ENCODE results near the gene MLLT3. TPM values are rescaled to one million over a fixed set of nuclear protein-coding genes. Genes with fewer than 3 reads are reported as not detected.

Gene MLLT3
- total and polyA plus RNA-seq, 9 donors, result 8.7 to 15.4 (median 13.8) TPM

GRCh38 chr9:20351715-20352114 is 270.6 kb downstream of the MLLT3 start:
- no peak overlapping the region for H3K27ac ChIP-seq
- H3K4me3 ChIP-seq, result no peak overlapping the region
- DNase-seq, result no peak
- 84 to 95% (median 92%) methylated on average over 5 of the region's 5 CpGs for WGBS, 3 donors
- no peaks in the 10 kb centered on the region for H3K4me1 ChIP-seq (ENCODE audit: insufficient read depth)
- no peaks in the 10 kb centered on the region for H3K9me3 ChIP-seq
- TF ChIP-seq POLR2A (IDR thresholded peaks at IDR 0.05), result no peak
- TF ChIP-seq CTCF (IDR thresholded peaks at IDR 0.05), result no peak
- no peak for TF ChIP-seq EP300 (IDR thresholded peaks at IDR 0.05)
- intact Hi-C loops (cut with DNase I), result loop anchor here in 2 of 4 donors (5.0 to 10.0 kb wide), 2 partner anchors 273 to 591 kb away; partner anchors contain the start of gene MLLT3 (in 2 of the 2)
- no peaks in the 10 kb centered on the region for H3K36me3 ChIP-seq
- H3K27me3 ChIP-seq, result no peaks in the 10 kb centered on the region

GRCh38 chr9:20349568-20349967 is 272.7 kb downstream of the MLLT3 start:
- no peaks in the 10 kb centered on the region for H3K27me3 ChIP-seq
- H3K36me3 ChIP-seq, result no peaks in the 10 kb centered on the region
- intact Hi-C loops (cut with DNase I), result no loop called here
- no peak overlapping the region for H3K4me3 ChIP-seq
- TF ChIP-seq CTCF (IDR thresholded peaks at IDR 0.05), result no peak
- no peak for TF ChIP-seq EP300 (IDR thresholded peaks at IDR 0.05)
- no peak for TF ChIP-seq POLR2A (IDR thresholded peaks at IDR 0.05)
- DNase-seq, result no peak
- 88 to 91% (median 90%) methylated on average over 6 of the region's 6 CpGs for WGBS, 3 donors
- H3K27ac ChIP-seq, result no peak overlapping the region
- no peaks in the 10 kb centered on the region for H3K4me1 ChIP-seq (ENCODE audit: insufficient read depth)
- H3K9me3 ChIP-seq, result no peaks in the 10 kb centered on the region

GRCh38 chr9:20343325-20343724 is 279.0 kb downstream of the MLLT3 start:
- Histone ChIP-seq H3K4me3 (no peak overlapping the region), H3K4me1 (ENCODE audit: insufficient read depth) (no peaks in the 10 kb centered on the region), H3K27ac (no peak overlapping the region), H3K36me3 (no peaks in the 10 kb centered on the region), H3K9me3 (no peaks in the 10 kb centered on the region), H3K27me3 (no peaks in the 10 kb centered on the region)
- no peak for DNase-seq
- intact Hi-C loops (cut with DNase I), result no loop called here
- WGBS, 3 donors, result 92 to 97% (median 95%) methylated on average over 2 of the region's 2 CpGs
- TF ChIP-seq CTCF (IDR thresholded peaks at IDR 0.05) (no peak), POLR2A (IDR thresholded peaks at IDR 0.05) (no peak), EP300 (IDR thresholded peaks at IDR 0.05) (no peak)

DNA sequence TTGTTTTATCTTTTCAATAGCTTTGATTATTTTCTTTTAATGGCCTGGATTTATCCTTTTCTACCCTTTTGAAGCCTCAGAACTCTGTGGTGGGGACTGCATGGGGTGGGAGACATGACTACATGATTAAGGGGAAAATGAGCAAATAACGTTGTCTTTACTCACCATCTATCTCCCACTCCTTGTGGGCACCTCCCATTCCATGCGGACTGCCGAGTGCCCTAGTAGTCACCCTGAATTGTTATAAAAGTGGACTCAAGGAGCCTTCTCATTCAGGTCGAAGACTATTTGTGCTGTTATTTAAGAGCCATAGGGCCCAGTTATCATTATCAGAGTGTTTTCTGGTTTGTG is 281.8 kb downstream of the MLLT3 start:
- H3K27ac ChIP-seq, result no peak overlapping the region
- no peaks in the 10 kb centered on the region for H3K27me3 ChIP-seq
- no peak for DNase-seq
- WGBS, 3 donors, result 29 to 37% (median 36%) methylated on average over 4 of the region's 4 CpGs
- intact Hi-C loops (cut with DNase I), result no loop called here
- TF ChIP-seq POLR2A (IDR thresholded peaks at IDR 0.05) (no peak), EP300 (IDR thresholded peaks at IDR 0.05) (no peak), CTCF (IDR thresholded peaks at IDR 0.05) (no peak)
- no peak overlapping the region for H3K4me3 ChIP-seq
- H3K4me1 ChIP-seq (ENCODE audit: insufficient read depth), result no peaks in the 10 kb centered on the region
- no peaks in the 10 kb centered on the region for H3K36me3 ChIP-seq
- H3K9me3 ChIP-seq, result no peaks in the 10 kb centered on the region
